RWPE2 (cell line): ENCODE data around the gene CIAO2B.
"Not testable (repeated sequence)": the region's sequence is repeated elsewhere in the genome, so short reads cannot be mapped to it uniquely, and the experiment has no call there.

Experiments
- ATAC-seq: fragments of 200-7000 bp; cut with Tn5 transposase; 3 replicates; pipeline ENCODE4 v1.9.1; 2021; ENCODE audit warnings: low read depth
- DNase-seq: peaks from one replicate; pipeline ENCODE4 v3.0.0-alpha.2; 2020; ENCODE audit warnings: low spot score
- H3K27ac ChIP-seq: fragments of 450-650 bp; 2 replicates; pipeline ENCODE4 v1.5.1; 2017; ENCODE audit warnings: mild to moderate bottlenecking; ENCODE audit not compliant: poor library complexity, severe bottlenecking
- H3K27me3 ChIP-seq: fragments of 250-450 bp; sonication (Bioruptor Pico); 2 replicates; pipeline ENCODE4 v1.5.1; 2021; ENCODE audit warnings: mild to moderate bottlenecking, moderate library complexity; ENCODE audit not compliant: insufficient read depth, poor library complexity, severe bottlenecking
- H3K36me3 ChIP-seq: fragments of 250-450 bp; sonication (Bioruptor Pico); 2 replicates; pipeline ENCODE4 v1.5.1; 2020; ENCODE audit warnings: low read depth, mild to moderate bottlenecking, moderate library complexity
- H3K4me1 ChIP-seq: fragments of 250-450 bp; sonication (Bioruptor Pico); 2 replicates; pipeline ENCODE4 v1.5.1; 2021; ENCODE audit warnings: mild to moderate bottlenecking, moderate library complexity; ENCODE audit not compliant: insufficient read depth, poor library complexity, severe bottlenecking
- H3K4me3 ChIP-seq: fragments of 250-450 bp; sonication (Bioruptor Pico); 2 replicates; pipeline ENCODE4 v1.5.1; 2021; ENCODE audit warnings: mild to moderate bottlenecking, moderate library complexity; ENCODE audit not compliant: severe bottlenecking
- H3K9me3 ChIP-seq: fragments of 250-450 bp; sonication (Bioruptor Pico); 2 replicates; pipeline ENCODE4 v1.5.1; 2021; ENCODE audit warnings: mild to moderate bottlenecking, moderate library complexity; ENCODE audit not compliant: severe bottlenecking
- CTCF ChIP-seq: fragments of 450-650 bp; IDR thresholded peaks from one replicate; pipeline ENCODE4 v1.5.1; 2017; ENCODE audit warnings: mild to moderate bottlenecking, moderate library complexity; ENCODE audit not compliant: poor library complexity, severe bottlenecking

The CIAO2B gene

GRCh38 chr16:66947302-66948065 lies 13.3 kb upstream of the CIAO2B start:
- DNase-seq = no peak
- Histone ChIP-seq H3K4me1 (no peaks in the 10 kb centered on the region), H3K9me3 (no peaks in the 10 kb centered on the region), H3K36me3 (peaks cover 5% of the 10 kb centered on the region), H3K27ac (peak overlapping the region; percentile 49), H3K27me3 (no peaks in the 10 kb centered on the region), H3K4me3 (peak overlapping the region; percentile 25)
- TF ChIP-seq CTCF = peak; percentile 95
- ATAC-seq = peak; percentile 70

- Histone ChIP-seq H3K27me3 (no peaks in the 10 kb centered on the region), H3K9me3 (no peaks in the 10 kb centered on the region), H3K4me3 (no peak overlapping the region), H3K27ac (no peak overlapping the region), H3K4me1 (no peaks in the 10 kb centered on the region), H3K36me3 (peaks cover 11% of the 10 kb centered on the region)
- DNase-seq = no peak
- no peak for TF ChIP-seq CTCF
- ATAC-seq = no peak
These were observed 12.7 kb upstream of the CIAO2B start for GRCh38 chr16:66946974-66947301.

GRCh38 chr16:66946541-66946940 lies 12.3 kb upstream of the CIAO2B start:
- Histone ChIP-seq H3K27me3 (no peaks in the 10 kb centered on the region), H3K4me1 (no peaks in the 10 kb centered on the region), H3K4me3 (no peak overlapping the region), H3K9me3 (no peaks in the 10 kb centered on the region), H3K27ac (no peak overlapping the region), H3K36me3 (peaks cover 15% of the 10 kb centered on the region)
- DNase-seq (no peak), ATAC-seq (no peak)
- TF ChIP-seq CTCF = no peak

- no peak for ATAC-seq
- TF ChIP-seq CTCF = no peak
- H3K27ac ChIP-seq = no peak overlapping the region
These were observed 11.7 kb upstream of the CIAO2B start for GRCh38 chr16:66945939-66946338.

GRCh38 chr16:66944971-66945370 lies 10.8 kb upstream of the CIAO2B start:
- not testable (repeated sequence) for ATAC-seq, H3K9me3 ChIP-seq, H3K27me3 ChIP-seq, H3K4me3 ChIP-seq, H3K27ac ChIP-seq, H3K4me1 ChIP-seq, DNase-seq
- peaks cover 30% of the 10 kb centered on the region for H3K36me3 ChIP-seq

More at GRCh38 chr16:66945939-66946338, 11.7 kb upstream of the CIAO2B start:
- Histone ChIP-seq H3K9me3 (no peaks in the 10 kb centered on the region), H3K4me1 (no peaks in the 10 kb centered on the region), H3K36me3 (peaks cover 21% of the 10 kb centered on the region), H3K27me3 (no peaks in the 10 kb centered on the region), H3K4me3 (no peak overlapping the region)
- no peak for DNase-seq
